K562 (cell line): ENCODE data around the gene TMEM38B. TPM values are rescaled to one million over a fixed set of nuclear protein-coding genes. Genes with fewer than 3 reads are reported as not detected.

Experiments
- ATAC-seq: fragments of 200-7000 bp; cut with Tn5 transposase; 3 replicates; pipeline ENCODE4 v1.9.1; 2020; ENCODE audit warnings: moderate library complexity
- BruUV-seq: library from RNA; stranded (reverse); fragments of 400-500 nt; replicated peaks from 2 replicates; lab custom pipeline; 2021; lab: Mats Ljungman, UMichigan
- CTCF ChIA-PET: fragments of 300-600 bp; formaldehyde crosslinking; extraction: SDS; loops from one replicate; lab custom pipeline; 2021; ENCODE audit warnings: low intra/inter-chr PET ratio; lab: Yijun Ruan, JAX
- POLR2A ChIA-PET: fragments of 300-600, 350-650 bp; sonication (Branson Sonifier 250); formaldehyde crosslinking; extraction: SDS; loops from one replicate; lab custom pipeline; 2021; ENCODE audit warnings: antibody characterized with exemption, inconsistent platforms; lab: Yijun Ruan, JAX
- DNase-seq, 4 experiments: peaks; one replicate each; pipeline versions ENCODE4 v3.0.0 to v3.0.0-alpha.2; 2011 to 2018; ENCODE audit warnings: low spot score in 3 of 4, mixed read lengths in 3 of 4; ENCODE audit errors: extremely low read depth in 1 of 4
- FAIRE-seq: peaks from 2 replicates; lab custom pipeline; 2011; peaks lifted over from hg19 to GRCh38; lab: Jason Lieb, UNC
- H2AFZ ChIP-seq: 2 replicates; pipeline ENCODE4 v1.6.0; 2011; ENCODE audit warnings: low read depth, low read length, control low read depth, inconsistent platforms
- H3K27ac ChIP-seq: fragments of 200-600 bp; 3 replicates; pipeline ENCODE4 v1.8.0; 2011; ENCODE audit warnings: low read depth, mild to moderate bottlenecking, control low read depth, inconsistent platforms, low read length, moderate library complexity, mixed read lengths; ENCODE audit errors: extremely low read depth
- H3K27me3 ChIP-seq, 2 experiments: fragments of 300-600 bp in 1 of 2; 2 replicates in 1 of 2; 3 replicates in 1 of 2; pipeline versions ENCODE4 v1.6.0 to v1.8.0; 2011; ENCODE audit warnings: inconsistent platforms in 2 of 2, low read length in 2 of 2, mild to moderate bottlenecking in 1 of 2, mixed read lengths in 1 of 2, moderate library complexity in 1 of 2; ENCODE audit not compliant: control insufficient read depth in 2 of 2, insufficient read depth in 2 of 2
- H3K36me3 ChIP-seq: fragments of 300-600 bp; 3 replicates; pipeline ENCODE4 v1.8.0; 2011; ENCODE audit warnings: mild to moderate bottlenecking, low read length, inconsistent platforms; ENCODE audit not compliant: control insufficient read depth, insufficient read depth
- H3K4me1 ChIP-seq, 2 experiments: fragments of 200-600 bp in 1 of 2; replicated peaks in 1 of 2; 2 replicates in 1 of 2; 3 replicates in 1 of 2; pipeline versions ENCODE4 v1.5.1 to v1.8.0; 2011; ENCODE audit warnings: inconsistent platforms in 2 of 2, low read length in 2 of 2, mild to moderate bottlenecking in 1 of 2, mixed read lengths in 1 of 2, moderate library complexity in 1 of 2; ENCODE audit not compliant: control insufficient read depth in 2 of 2, insufficient read depth in 2 of 2
- H3K4me2 ChIP-seq: 2 replicates; pipeline ENCODE4 v1.6.1; 2011; ENCODE audit warnings: low read length, control low read depth, inconsistent platforms, mixed read lengths; ENCODE audit not compliant: insufficient read depth
- H3K4me3 ChIP-seq: fragments of 200-600 bp; sonication (generic), shearing (Covaris generic); 2 replicates; pipeline ENCODE4 v1.5.1; 2016; ENCODE audit warnings: control low read depth, inconsistent platforms
- H3K79me2 ChIP-seq: fragments of 200-600 bp; 3 replicates; pipeline ENCODE4 v1.8.0; 2011; ENCODE audit warnings: low read length, inconsistent platforms; ENCODE audit not compliant: control insufficient read depth, insufficient read depth
- H3K9ac ChIP-seq, 2 experiments: 2 replicates each; pipeline versions ENCODE4 v1.6.0 to v1.6.1; 2011; ENCODE audit warnings: low read depth in 2 of 2, low read length in 2 of 2, control low read depth in 1 of 2, inconsistent platforms in 1 of 2, mild to moderate bottlenecking in 1 of 2, mixed read lengths in 1 of 2; ENCODE audit not compliant: insufficient read depth in 1 of 2
- H3K9me1 ChIP-seq: one replicate; pipeline ENCODE4 v1.6.0; 2011; ENCODE audit warnings: inconsistent platforms, mild to moderate bottlenecking, low read length, moderate library complexity; ENCODE audit not compliant: control insufficient read depth, insufficient read depth
- H3K9me3 ChIP-seq: replicated peaks from 2 replicates; pipeline ENCODE4 v1.5.1; 2011; ENCODE audit warnings: low read depth, low read length, inconsistent platforms; ENCODE audit not compliant: control insufficient read depth, insufficient read depth
- H4K20me1 ChIP-seq: replicated peaks from 2 replicates; pipeline ENCODE4 v1.6.1; 2011; ENCODE audit warnings: low read length, inconsistent platforms, mixed read lengths; ENCODE audit not compliant: control insufficient read depth, insufficient read depth
- ATF7 ChIP-seq: fragments of 450-650 bp; IDR thresholded peaks from 2 replicates; pipeline ENCODE4 v1.7.1; 2014; ENCODE audit warnings: mild to moderate bottlenecking, moderate library complexity
- ILF3 ChIP-seq: fragments of 450-650 bp; IDR thresholded peaks from 2 replicates; pipeline ENCODE4 v1.6.1; 2018; ENCODE audit warnings: antibody characterized with exemption, mild to moderate bottlenecking, moderate library complexity, borderline replicate concordance
- KDM1A ChIP-seq, 2 experiments: fragments of 450-650 bp; IDR thresholded peaks; 2 replicates each; pipeline ENCODE4 v1.6.1; 2016; ENCODE audit warnings: mild to moderate bottlenecking in 2 of 2
- ZNF449 ChIP-seq: fragments of 250-450 bp; sonication (Bioruptor Pico); IDR thresholded peaks from 2 replicates; pipeline ENCODE4 v1.8.0; 2022; ENCODE audit warnings: moderate library complexity, mild to moderate bottlenecking, inconsistent platforms
- WGBS: fragments of 100-300 bp; shearing (Covaris generic); methylation state at CpG from one replicate; pipeline ENCODE4 v1.1.6; 2016; ENCODE audit warnings: low coverage, mixed read lengths; ENCODE audit not compliant: insufficient coverage; ENCODE audit errors: missing lambda C conversion rate; 5-methylcytosine and 5-hydroxymethylcytosine counted together
- in situ Hi-C: fragments of 300-500 bp; cut with MboI; formaldehyde crosslinking; loops from 4 replicates; pipeline ENCODE4 v1.15.0; 2018; ENCODE audit warnings: inconsistent platforms, mixed read lengths
- intact Hi-C: fragments of 100-400 bp; cut with micrococcal nuclease; formaldehyde crosslinking; loops from 2 replicates; pipeline ENCODE4 v1.14.2; 2022
- polyA plus RNA-seq, 8 experiments: library from polyadenylated mRNA; depleted of rRNA in 4 of 8; stranded (reverse) in 5 of 8; unstranded in 3 of 8; fragments of >200 nt; fragmentation: Nextera tagmentation in 2 of 8; fragmentation: Illumina TruSeq in 1 of 8; extraction: Ambion mirVana in 2 of 8; extraction: Trizol in 1 of 8; gene quantifications; 2 replicates each; pipeline versions ENCODE4 v1.2.1 to v1.2.3, GENCODE V29; 2011 to 2014; ENCODE audit warnings: inconsistent platforms in 1 of 8, missing spikeins in 1 of 8
- total RNA-seq, 7 experiments: library from RNA; depleted of rRNA in 6 of 7; stranded (reverse); fragments of >200 nt in 6 of 7; fragmentation: Illumina TruSeq in 2 of 7; extraction: Trizol in 2 of 7; gene quantifications; 2 replicates each; pipeline versions ENCODE4 v1.2.1 to v1.2.3, GENCODE V29; 2011 to 2021; ENCODE audit warnings: low replicate concordance in 1 of 7

The TMEM38B gene
- total and polyA plus RNA-seq, 9 of the 15 experiments (the other 6 are each of a cell fraction or from before 2014, with no cell fraction given), result 26.0 to 57.5 (median 38.5) TPM

- no TSS peak for BruUV-seq
- no peak overlapping the region for H3K4me2 ChIP-seq
- no peaks in the 10 kb centered on the region for H3K27me3 ChIP-seq
- H3K9me3 ChIP-seq, result no peaks in the 10 kb centered on the region
- ATAC-seq (no peak), DNase-seq (no peak), FAIRE-seq (peak; percentile 49)
- ChIA-PET POLR2A (interaction anchor here (0.7 to 1.7 kb wide), 2 partner anchors 27 to 31 kb away, joined by 3 read pairs; partner anchors contain the start of gene TMEM38B), CTCF (no interaction called here)
- H2AFZ ChIP-seq, result no peak overlapping the region
- intact Hi-C loops (no loop called here), in situ Hi-C loops (no loop called here)
- 24% methylated on average over 4 of the region's 4 CpGs for WGBS
- no peaks in the 10 kb centered on the region for H3K79me2 ChIP-seq
- no peaks in the 10 kb centered on the region for H3K9me1 ChIP-seq
- H3K9ac ChIP-seq, result no peak overlapping the region
- TF ChIP-seq ATF7 (no peak), ZNF449 (CRISPR knock-in tag) (no peak), ILF3 (no peak), KDM1A (IDR thresholded peaks at IDR 0.05) (peak; percentile 72 to 87; a peak in 3 of 4 replicates)
- H3K4me1 ChIP-seq, result peaks cover 0 to 4% of the 10 kb centered on the region in 2 experiments; a peak in 2 of 5 replicates
- H4K20me1 ChIP-seq, result no peaks in the 10 kb centered on the region
- no peak overlapping the region for H3K4me3 ChIP-seq
- H3K27ac ChIP-seq, result no peak overlapping the region
- no peaks in the 10 kb centered on the region for H3K36me3 ChIP-seq
These were observed 26.5 kb upstream of the TMEM38B start for GRCh38 chr9:105667867-105668266.
